Cerebellar cortex (tissue), 1 donor: ENCODE results near the gene CD7.
A peak's percentile ranks its signal among the peaks of the same experiment; 100 is the strongest.

Source experiments
- DNase-seq: peaks from one replicate; pipeline ENCODE4 v3.0.0-alpha.2; 2015; ENCODE audit warnings: low spot score

CD7 gene

GRCh38 chr17:82278786-82279391 lies 38.5 kb downstream of the CD7 start:
- DNase-seq = no peak

GRCh38 chr17:82278308-82278707 lies 39.1 kb downstream of the CD7 start:
- DNase-seq = no peak

- DNase-seq = no peak
Observed at GRCh38 chr17:82277851-82278250, 39.6 kb downstream of the CD7 start.

- DNase-seq = no peak
Observed at GRCh38 chr17:82276938-82277337, 40.5 kb downstream of the CD7 start.

GRCh38 chr17:82275326-82275725 lies 42.1 kb downstream of the CD7 start:
- no peak for DNase-seq

GRCh38 chr17:82274134-82275020 lies 43.0 kb downstream of the CD7 start:
- DNase-seq = no peak

GRCh38 chr17:82273327-82274133 lies 43.9 kb downstream of the CD7 start, which contains the start of gene CSNK1D:
CSNK1D (minus strand) TSS chr17:82273700; CDS start chr17:82273381, 319 bp downstream.
- DNase-seq = peak; percentile 87

- no peak for DNase-seq
Observed at GRCh38 chr17:82272495-82273326, 44.7 kb downstream of the CD7 start.

GRCh38 chr17:82271401-82271800 lies 46.0 kb downstream of the CD7 start:
- DNase-seq = no peak

- no peak for DNase-seq
Observed at GRCh38 chr17:82270651-82271050, 46.8 kb downstream of the CD7 start.

GRCh38 chr17:82269882-82270500 lies 47.4 kb downstream of the CD7 start:
- no peak for DNase-seq

- no peak for DNase-seq
Observed at GRCh38 chr17:82269138-82269881, 48.1 kb downstream of the CD7 start.

GRCh38 chr17:82267575-82268379 lies 49.6 kb downstream of the CD7 start:
- DNase-seq = peak; percentile 76

- no peak for DNase-seq
Observed at GRCh38 chr17:82266142-82266541, 51.3 kb downstream of the CD7 start.
